22Rv1 (cell line): ENCODE data around the gene GPX4.

Experiments
- ZFX ChIP-seq: fragments of 450-650 bp; IDR thresholded peaks from 2 replicates; pipeline ENCODE4 v1.6.1; 2017; ENCODE audit warnings: antibody characterized with exemption, borderline replicate concordance
- TF ChIP-seq, protein P1 (sequence below): fragments of 450-650 bp; IDR thresholded peaks from 2 replicates; pipeline ENCODE4 v1.5.1; 2017; ENCODE audit warnings: mild to moderate bottlenecking

DNA sequence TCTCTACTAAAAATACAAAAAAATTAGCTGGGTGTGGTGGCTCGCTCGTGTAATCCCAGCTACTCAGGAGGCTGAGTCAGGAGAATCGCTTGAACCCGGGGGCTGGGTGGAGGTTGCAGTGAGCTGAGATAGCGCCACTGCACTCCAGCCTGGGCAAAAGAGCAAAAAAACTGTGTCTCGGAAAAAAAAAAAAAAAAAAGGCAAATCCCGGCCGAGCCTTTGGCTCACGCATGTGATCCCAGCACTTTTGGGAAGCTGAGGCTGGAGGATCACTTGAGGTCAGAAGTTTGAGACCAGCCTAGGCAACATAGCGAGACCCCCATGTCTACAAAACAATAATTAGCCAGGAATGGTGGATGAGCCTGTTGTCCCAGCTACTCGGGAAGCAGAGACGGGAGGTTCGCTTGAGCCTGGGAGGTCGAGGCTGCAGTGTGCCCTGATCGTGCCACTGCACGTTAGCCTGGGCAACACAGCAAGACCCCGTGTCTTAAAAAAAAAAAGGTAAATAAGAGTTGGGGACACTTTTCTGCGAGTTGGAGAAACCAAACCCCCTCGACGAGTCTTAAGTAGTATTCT, 574 bp upstream of the GPX4 start:
- TF ChIP-seq, protein P1, sequence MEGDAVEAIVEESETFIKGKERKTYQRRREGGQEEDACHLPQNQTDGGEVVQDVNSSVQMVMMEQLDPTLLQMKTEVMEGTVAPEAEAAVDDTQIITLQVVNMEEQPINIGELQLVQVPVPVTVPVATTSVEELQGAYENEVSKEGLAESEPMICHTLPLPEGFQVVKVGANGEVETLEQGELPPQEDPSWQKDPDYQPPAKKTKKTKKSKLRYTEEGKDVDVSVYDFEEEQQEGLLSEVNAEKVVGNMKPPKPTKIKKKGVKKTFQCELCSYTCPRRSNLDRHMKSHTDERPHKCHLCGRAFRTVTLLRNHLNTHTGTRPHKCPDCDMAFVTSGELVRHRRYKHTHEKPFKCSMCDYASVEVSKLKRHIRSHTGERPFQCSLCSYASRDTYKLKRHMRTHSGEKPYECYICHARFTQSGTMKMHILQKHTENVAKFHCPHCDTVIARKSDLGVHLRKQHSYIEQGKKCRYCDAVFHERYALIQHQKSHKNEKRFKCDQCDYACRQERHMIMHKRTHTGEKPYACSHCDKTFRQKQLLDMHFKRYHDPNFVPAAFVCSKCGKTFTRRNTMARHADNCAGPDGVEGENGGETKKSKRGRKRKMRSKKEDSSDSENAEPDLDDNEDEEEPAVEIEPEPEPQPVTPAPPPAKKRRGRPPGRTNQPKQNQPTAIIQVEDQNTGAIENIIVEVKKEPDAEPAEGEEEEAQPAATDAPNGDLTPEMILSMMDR = no peak
- no peak for TF ChIP-seq ZFX
